DND-41 (cell line): ENCODE measurements around the gene SH3RF3.

Experiments used
- EZH2 ChIP-seq: IDR thresholded peaks from 3 replicates; pipeline ENCODE4 v1.6.1; 2012; ENCODE audit warnings: borderline replicate concordance, low read depth, mild to moderate bottlenecking, moderate library complexity, low read length, inconsistent platforms; ENCODE audit not compliant: severe bottlenecking
- TF ChIP-seq, protein P1 (sequence below): IDR thresholded peaks from 2 replicates; pipeline ENCODE4 v1.5.1; 2012; ENCODE audit warnings: borderline replicate concordance, low read length, moderate library complexity, mild to moderate bottlenecking; ENCODE audit not compliant: poor library complexity, severe bottlenecking; ENCODE audit errors: extremely low read depth

DNA sequence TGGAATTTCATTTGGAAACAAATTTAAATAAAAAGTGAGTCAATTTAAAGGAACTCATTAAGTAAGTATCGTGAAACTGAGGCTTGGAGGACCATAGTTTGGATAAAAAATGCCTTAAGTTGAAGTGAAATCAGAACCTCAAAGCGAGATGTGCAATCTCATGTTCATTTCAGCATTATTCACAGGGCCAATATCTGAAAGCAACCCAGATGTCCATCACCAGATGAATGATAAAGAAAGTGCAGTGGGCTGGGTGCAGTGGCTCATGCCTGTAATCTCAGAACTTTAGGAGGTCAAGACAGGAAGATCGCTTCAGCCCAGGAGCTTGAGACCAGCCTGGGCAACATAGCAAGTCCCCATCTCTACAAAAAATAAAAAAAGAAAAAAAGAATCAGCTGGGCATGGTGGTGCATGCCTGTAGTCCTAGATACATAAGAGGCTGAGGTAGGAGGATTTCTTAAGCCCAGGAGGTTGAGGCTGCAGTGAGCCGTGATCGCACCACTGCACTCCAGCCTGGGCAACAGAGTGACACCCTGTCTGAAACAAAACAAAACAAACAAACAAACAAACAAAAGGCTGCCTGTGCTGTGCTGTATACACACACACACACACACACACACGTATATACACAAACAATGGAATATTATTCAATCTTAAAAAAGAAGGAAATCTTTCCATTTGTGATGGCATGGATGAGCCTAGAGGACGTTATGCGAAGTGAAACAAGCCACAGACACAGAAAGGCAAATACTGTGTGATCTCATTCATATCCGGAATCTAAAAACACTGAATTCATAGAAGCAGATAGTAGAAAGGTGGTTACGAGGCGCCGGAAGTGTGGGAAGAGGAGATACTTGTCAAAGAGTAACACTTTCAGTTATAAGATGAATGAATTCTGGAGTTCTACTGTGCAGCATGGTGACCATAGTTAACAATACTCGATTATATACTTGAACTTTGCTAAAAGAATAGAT, 14.5 kb downstream of the SH3RF3 start:
- TF ChIP-seq, protein P1, sequence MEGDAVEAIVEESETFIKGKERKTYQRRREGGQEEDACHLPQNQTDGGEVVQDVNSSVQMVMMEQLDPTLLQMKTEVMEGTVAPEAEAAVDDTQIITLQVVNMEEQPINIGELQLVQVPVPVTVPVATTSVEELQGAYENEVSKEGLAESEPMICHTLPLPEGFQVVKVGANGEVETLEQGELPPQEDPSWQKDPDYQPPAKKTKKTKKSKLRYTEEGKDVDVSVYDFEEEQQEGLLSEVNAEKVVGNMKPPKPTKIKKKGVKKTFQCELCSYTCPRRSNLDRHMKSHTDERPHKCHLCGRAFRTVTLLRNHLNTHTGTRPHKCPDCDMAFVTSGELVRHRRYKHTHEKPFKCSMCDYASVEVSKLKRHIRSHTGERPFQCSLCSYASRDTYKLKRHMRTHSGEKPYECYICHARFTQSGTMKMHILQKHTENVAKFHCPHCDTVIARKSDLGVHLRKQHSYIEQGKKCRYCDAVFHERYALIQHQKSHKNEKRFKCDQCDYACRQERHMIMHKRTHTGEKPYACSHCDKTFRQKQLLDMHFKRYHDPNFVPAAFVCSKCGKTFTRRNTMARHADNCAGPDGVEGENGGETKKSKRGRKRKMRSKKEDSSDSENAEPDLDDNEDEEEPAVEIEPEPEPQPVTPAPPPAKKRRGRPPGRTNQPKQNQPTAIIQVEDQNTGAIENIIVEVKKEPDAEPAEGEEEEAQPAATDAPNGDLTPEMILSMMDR: no peak
- no peak for TF ChIP-seq EZH2
